NCI-H1930 (cell line): ENCODE measurements around the gene NOXO1.

Source experiments
- DNase-seq, 2 experiments: peaks; one replicate each; lab custom pipeline; 2025; lab: John Stamatoyannopoulos, UW

Gene NOXO1

DNA sequence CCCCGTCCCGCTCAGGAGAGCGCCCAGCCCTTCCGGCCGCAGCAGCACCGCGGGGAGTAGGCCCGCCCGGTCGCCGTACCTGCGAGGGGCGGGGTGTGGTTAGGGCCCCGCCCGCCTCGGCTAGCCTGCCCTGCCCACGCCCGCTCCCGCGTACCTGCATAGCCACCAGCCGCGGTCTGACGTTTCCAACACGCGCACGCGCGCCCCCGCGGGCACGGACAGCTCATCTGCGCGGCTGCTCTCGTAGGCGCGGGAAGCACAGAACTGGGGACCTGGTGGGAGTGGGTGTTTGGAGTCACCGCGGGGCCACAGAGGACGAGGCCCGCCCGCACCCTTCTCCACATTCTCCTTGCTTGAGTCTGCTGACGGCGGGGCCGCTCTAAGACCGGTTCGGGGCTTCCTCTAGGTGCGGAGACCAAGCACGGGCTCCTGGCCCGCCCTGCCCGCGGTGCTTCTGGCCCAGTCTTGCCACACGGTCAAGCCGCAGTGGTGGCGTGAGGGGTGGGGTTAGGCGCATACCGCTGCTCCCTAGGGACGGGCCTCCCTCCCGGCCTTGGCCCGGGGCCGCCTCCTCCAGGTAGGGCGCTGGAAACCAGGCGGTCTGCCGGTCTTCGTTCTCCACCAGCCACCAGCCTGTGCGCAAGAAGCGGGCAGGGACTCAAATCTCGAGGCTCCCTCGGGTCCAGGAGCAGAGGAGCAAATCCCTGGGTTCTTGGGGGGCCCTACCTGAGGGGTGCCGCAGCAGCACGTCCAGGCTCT, 1.8 kb downstream of the NOXO1 start:
- peak; percentile 57 to 60 for DNase-seq

DNA sequence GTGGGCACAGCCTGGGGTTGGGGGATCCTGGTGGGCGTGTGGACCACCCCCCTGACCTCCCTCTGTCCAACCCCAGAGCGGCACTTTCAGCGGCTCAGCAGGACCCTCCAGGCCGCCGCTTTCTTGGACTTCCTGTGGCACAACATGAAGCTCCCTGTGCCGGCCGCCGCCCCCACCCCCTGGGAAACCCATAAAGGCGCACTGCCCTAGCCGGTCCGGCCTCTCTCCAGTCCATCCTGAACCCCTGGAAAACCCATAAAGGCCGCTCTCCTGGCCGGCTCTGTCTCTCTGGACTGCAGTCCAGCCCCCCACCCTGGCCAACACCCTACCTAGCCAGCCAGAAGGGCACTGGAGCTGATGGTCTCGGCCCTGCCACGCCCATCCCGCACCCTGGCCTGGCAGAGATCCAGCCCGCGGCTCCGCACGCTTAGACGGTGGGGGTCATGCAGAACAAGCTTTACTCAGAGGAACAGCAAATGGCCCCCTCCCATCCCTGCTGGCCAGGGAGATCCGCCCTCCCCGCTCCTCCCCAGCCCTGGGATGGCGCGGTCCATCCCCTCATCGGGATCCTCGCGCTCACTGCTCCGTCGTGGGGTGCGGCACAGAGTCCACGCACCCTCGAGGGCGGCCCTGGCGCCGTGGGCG, 2.7 kb downstream of the NOXO1 start:
- no peak for DNase-seq

DNA sequence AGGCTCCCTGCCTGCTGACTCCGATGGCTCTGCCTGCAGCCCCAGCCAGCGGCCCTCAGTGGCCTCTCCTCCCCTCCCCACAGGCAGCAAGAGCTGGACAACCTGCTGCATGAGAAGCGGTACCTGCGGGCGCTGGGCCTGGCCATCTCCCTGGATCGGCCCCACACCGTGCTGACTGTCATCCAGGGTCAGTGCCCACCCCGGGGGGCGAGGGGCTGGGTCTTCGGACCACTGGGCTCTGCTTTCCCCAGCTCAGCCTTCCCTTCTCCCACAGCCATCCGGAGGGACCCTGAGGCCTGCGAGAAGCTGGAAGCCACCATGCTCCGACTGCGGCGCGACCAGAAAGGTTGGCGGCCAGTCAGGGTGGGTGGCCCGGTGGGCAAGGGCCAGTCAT, 3.4 kb downstream of the NOXO1 start:
- no peak for DNase-seq

DNA sequence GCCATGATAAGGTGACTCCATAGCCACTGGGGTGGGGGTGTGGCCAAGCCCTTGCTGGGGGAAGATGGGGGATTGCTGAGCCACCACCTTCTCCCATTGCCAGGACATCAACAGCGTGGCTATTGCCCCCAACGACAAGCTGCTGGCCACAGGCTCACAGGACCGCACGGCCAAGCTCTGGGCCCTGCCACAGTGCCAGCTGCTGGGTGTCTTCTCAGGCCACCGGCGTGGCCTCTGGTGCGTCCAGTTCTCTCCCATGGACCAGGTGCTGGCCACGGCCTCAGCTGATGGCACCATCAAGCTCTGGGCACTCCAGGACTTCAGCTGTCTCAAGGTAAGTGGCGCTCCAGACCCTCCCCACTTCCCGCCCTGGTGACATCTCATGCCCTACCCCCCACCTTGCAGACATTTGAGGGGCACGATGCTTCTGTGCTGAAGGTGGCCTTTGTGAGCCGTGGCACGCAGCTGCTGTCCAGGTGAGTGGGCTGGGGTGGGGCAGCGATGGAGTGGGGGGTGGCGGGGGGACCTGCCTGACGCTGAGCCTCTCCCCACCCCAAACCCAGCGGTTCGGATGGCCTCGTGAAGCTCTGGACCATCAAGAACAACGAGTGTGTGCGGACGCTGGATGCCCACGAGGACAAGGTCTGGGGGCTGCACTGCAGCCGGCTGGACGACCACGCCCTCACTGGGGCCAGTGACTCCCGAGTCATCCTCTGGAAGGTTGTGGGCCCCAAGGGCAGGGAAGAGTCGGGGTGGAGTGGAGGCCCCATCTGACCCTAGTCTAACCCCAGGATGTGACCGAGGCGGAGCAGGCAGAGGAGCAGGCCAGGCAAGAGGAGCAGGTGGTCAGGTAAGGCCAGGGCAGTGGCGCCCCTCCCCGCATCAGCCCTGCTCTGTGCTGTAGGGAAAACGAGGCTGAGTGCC, 4.1 kb downstream of the NOXO1 start:
- no peak for DNase-seq

DNA sequence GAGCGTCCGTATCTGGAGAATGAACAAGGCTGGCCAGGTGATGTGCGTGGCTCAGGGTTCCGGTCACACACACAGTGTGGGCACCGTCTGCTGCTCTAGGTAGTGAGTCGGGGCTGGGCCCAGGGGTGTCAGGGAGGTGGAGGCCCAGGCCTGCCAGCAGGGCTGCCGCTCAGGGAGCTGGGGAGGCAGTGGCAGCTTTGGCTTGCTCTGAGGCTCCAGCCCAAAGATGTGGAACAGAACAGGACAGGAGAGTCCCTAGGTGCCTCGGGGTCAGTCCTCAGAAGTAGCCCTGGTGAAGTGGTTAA, 5.1 kb downstream of the NOXO1 start:
- DNase-seq: no peak

DNA sequence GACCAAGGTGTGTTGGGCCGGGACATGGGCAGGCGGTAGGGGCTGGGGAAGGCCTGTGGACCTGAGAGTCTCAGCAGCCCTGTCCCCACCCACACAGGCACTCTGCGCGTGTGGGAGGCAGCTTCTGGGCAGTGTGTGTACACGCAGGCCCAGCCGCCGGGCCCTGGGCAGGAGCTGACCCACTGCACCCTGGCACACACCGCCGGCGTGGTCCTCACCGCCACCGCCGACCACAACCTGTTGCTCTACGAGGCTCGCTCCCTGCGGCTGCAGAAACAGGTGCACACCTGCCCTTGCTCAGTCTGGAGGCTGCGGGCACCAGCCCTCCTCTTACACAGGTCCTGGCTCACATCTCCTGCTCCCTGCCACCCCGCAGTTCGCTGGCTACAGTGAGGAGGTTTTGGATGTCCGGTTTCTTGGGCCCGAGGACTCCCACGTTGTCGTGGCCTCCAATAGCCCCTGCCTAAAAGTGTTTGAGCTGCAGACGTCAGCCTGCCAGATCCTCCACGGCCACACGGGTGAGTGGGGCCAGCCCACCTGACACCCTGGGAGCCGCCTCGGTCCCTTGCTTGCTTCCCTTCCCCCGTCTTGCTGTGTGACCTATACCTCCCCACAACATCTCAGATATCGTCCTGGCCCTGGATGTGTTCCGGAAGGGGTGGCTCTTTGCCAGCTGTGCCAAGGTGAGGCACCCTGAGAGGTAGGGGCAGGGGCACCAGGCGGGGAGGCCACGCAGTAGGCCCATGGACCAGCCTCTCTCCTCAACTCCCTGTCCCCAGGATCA, 5.6 kb downstream of the NOXO1 start:
- no peak for DNase-seq

DNA sequence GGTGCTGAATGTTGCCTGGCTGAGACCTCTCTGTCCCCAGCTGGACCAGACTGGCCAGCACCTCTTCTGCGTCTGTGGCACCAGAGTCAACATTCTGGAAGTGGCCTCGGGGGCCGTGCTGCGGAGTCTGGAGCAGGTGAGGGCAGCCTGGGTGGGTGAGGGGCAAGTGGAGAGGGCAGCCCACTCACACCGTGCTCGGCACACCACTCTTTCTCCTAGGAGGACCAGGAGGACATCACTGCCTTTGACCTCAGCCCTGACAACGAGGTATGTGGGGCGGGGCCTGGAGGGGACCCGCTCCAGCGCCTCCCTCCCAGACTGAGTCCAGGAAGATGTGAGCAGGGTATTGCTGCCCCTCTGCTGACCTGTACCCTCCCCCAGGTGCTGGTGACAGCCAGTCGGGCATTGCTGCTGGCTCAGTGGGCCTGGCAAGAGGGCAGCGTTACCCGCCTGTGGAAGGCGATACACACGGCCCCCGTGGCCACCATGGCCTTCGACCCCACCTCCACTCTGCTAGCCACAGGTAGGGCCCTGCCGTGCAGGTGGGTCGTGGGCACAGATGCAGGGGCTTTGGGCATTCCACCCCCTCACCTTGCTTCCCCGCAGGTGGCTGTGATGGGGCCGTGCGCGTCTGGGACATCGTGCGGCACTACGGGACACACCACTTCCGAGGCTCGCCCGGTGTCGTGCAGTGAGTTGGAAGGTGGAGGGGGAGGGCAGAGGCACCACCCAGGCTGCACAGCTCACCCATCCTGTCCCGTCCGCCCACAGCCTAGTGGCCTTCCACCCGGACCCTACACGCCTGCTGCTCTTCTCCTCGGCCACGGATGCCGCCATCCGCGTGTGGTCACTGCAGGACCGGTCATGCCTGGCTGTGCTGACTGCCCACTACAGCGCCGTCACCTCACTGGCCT, 6.9 kb downstream of the NOXO1 start:
- DNase-seq: no peak

DNA sequence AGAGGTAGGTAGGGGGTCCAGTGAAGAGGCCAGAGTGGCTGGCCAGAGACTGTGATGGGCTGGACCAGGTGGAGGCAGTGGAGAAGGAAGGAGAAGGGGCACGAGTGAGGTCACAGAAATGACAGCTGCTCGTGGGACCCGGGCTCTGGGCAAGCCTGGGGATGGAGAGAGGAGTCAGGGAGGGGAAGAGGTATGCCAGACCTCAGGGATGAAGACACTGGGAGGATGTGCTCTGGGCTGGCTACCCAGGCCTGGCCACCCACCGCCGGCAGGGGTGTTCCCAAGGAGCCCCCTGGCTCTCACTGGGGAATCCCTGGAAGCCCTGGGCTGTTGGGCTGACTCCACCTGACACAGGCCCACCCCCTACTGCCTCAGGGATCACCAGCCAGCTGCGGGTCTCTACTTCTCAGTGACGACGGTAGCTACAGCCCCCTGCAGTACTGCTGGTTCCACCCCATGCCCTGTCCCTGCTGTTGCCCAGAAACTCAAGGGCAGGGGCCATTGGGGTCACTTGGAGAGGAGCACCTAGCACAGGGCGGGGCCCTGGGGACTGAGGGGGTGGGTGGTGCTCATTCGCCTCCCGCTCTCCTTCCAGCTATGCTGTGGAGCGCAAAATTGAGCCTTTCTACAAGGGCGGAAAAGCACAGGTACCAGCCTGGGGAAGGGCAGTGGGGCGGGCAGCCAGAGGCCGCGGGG, 7.7 kb downstream of the NOXO1 start:
- no peak for DNase-seq

DNA sequence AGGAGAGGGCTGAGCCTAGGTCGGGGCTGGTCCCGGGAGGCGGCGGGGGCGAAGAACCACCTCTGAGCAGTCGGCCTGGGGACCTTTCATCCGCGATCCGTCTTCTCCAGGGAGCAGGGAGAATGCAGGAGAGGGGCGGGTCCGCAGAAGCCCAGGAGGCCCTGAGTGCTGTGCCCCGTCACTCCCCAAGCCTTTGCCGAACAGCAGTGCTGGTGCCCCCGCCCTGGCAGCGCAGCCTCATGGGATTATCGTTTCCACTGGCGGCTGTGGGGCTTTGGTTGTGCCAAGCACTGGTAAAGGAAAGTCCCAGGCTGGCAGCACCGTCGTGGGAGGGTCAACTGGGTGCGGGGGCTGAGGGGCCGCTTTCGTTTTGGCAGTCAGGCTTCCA, 8.8 kb downstream of the NOXO1 start:
- DNase-seq: no peak

DNA sequence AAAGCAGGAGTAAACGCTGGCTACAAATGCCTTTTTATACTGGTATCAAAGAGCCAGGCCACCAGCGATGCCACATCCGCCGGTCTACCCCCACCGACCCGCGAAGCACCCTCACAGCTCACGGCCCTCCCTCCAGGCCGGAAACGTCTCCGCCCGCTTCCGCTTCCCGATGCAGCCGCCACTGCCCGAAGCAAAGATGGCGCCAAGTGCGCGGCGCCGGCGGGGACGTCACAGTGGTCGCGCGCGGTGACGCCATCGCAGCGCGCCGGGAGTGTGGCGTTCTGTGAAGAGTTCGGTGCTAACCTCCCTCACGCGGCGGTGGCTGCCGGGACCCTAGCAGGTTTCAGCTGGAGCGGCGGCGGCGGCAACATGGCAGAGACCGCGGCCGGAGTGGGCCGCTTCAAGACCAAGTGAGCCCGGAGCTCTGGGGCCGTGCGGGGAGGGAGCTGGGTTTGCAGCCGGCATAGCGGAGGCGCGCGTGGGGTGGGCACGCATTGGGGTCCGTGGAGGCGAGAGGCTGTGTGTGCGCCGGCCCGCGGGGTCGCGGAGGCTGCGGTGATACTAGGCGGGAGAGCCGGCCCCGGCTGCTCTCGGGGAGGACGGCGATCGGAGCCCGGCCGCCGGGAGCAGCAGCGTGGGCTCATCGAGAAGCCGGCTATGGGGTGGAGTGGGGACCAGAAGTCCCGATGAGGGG, 9.3 kb downstream of the NOXO1 start, which contains the start of gene TBL3:
Gene TBL3, plus strand, starts transcription at position 258 of the 694 bp plus-strand sequence. Its CDS starts 112 bp downstream, at position 370.
- DNase-seq: peak; percentile 90 to 95

DNA sequence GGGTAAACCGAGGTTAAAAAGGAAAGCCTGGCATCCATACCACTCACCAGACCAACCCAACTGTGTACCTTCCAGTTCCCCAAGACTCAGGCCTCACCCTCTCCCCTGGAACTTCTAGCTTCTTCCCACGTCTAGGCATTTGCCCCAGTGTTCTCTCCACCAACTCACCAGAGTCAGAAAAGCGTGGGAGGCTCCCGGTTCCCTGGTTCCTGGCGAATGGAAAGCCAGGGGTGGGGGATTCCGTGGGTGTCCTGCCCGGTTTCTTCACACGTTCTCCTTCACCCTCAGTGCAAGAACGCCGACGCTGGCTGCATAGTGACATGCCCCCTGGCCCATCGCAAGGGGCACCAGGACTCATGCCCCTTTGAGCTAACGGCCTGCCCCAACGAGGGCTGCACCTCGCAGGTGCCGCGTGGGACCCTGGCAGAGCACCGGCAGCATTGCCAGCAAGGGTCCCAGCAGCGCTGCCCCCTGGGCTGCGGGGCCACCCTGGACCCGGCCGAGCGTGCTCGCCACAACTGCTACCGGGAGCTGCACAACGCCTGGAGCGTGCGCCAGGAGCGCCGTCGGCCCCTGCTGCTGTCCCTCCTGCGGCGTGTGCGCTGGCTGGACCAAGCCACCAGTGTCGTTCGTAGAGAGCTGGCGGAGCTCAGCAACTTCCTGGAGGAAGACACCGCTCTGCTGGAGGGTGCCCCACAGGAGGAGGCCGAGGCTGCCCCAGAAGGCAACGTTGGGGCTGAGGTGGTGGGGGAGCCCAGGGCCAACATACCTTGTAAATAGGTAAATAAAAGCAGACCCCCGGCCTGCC, 12.9 kb downstream of the NOXO1 start:
- no peak for DNase-seq

DNA sequence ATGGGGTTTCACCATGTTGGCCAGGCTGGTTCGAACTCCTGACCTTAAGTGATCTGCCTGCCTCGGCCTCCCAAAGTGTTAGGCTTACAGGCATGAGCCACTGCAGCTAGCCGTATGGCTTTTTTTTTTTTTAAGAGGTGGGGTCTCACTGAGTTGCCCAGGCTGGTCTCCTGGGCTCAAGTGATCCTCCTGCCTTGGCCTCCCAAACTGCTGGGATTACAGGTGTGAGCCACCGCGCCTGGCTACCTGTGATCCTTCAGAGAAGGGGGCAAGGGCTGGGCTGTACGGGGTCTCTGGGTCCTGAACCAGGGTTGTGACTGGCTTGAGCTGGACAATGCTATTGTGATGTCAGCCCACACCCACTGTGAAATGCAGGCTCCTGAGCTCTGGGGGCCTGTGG, 14.8 kb downstream of the NOXO1 start, which contains the start of gene RNF151:
Gene RNF151, plus strand, starts transcription at position 397 of the 400 bp plus-strand sequence. CDS start 26 bp downstream, outside the sequence.
- DNase-seq: no peak

DNA sequence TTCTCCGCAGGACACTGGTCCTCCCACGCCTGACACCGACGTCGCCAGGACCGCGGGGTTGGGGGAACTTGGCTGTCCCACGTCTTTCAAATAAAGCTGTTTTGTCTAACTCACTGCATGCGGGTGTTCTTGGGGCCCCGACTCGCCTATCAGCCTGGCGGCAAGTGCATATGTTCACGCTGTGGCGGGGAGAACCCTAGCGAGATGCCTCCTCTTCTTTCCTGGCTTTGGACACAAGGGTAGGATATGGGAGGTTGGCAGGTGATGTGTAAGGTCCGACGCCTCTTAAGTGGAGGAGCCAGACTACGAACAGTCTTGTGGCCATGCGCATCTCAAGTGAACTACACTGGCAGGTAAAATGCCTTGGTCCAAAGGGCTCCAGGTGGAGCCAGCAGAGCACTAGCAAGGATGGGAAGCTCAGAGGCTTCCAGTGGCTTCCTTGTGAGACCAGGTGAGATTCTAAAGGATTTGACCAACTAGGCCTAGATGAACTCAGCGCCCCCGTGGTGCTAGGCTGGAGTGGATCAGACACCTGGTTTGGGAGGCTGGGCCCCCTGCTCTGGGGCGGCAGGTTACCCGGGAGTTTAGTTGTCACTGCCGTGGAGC, 15.8 kb downstream of the NOXO1 start:
- no peak for DNase-seq

DNA sequence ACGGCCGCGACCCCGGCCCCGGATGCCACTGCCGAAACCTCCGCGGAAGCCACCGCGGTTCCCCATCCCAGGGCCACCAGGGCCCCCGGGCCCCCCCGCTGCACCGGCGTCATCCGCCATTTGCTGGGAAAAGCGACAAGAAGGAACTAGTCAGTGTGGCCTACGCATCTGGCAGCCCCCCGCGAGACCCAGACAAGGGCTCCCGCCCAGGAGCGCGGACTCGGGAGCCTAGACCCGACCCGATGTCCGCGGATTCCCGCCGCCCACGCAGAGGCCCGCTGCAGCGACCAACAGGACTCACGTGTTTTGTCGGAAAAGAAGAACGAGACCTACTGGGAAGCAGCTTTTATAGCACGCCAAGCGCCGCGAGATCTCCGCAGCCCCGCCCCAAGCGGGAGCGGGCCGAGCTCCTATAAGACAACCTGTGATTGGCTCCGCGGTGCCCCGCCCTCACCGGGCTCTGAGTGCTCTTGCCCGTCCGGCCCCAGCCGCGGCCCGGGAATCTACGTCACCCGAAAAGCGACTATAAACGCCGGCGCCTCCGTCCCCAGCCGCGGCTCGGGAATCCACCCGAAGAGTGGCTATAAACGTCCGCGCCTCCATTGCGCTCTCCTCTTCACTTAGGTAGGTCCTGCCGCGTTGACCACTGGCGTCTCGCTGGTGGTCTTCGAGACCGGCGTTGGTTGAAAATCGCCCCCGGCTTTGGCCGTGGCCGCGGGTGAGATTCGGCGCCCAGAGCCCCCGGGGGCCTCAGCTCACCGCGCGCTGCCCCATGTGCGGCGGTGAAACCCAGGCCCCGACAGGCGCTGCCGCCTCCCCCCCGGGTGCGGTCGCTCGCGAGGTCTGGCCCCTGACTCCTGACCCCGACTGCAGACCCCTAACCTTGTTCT, 16.5 kb downstream of the NOXO1 start, which contains the start of gene RPS2:
Gene RPS2, minus strand, starts transcription at position 321 of the 890 bp plus-strand sequence. Its CDS starts 201 bp downstream, at position 120.
- peak; percentile 99 for DNase-seq

DNA sequence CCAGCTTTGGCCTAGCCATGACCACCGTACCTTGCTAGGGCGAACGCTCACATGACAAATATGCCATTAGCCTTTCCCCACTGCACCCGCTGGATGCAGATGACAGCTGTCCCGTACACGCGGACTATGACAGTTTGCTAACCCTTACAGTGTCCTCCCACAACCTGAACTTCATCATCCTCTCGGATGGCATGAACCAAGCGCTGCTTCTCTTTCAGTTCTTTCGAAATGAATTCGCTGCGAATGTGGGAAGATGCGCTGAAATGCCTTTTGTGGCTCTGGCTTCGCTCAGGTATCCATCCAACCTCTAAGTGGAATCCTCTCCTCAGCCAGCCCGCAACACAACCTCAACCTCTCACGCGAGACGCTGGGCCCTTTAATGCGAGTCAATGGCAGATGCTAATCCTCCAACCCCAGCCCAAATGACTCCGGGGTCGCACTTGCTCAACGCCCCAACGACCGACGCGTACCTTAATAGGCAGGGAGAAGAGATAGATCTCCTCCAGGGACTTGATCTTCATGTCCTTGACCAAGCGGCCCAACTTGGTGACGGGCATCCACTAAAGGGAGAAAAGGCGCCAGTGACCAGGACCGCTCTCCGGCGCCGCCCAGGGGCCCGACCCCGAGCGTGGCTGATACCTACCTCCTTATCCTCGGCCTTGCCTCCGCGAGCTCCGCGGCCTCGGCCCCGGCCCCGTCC, 17.3 kb downstream of the NOXO1 start:
- peak; percentile 27 to 65 for DNase-seq
